HG03064 (cell line): ENCODE data around the gene CFAP210.
"Not testable (repeated sequence)": the region's sequence is repeated elsewhere in the genome, so short reads cannot be mapped to it uniquely, and the experiment has no call there.

Source experiments
- ATAC-seq: cut with Tn5 transposase; IDR thresholded peaks from one replicate; pipeline ENCODE4 v1.9.1; 2021; ENCODE audit warnings: low read depth; ENCODE audit not compliant: unreplicated experiment

The CFAP210 gene

DNA sequence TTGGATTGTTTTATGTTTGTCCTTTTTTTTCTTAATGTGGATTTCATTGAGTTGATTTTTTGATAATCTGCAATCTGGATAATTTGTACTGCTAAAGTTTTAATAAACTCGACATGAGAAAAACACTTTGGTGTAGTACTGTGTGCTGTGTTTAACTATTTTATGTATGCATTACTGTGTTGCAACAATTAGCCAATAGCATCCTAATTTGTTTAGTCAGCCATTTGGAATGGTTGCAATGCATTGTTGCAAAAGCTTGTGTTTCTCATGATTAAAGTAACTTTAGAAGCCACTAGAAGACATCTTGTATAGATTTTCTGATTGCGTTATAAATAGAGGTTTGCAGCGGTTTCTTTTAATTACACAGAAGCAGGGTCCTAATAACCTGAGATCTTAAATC is 56.6 kb downstream of the CFAP210 start:
- no peak for ATAC-seq

DNA sequence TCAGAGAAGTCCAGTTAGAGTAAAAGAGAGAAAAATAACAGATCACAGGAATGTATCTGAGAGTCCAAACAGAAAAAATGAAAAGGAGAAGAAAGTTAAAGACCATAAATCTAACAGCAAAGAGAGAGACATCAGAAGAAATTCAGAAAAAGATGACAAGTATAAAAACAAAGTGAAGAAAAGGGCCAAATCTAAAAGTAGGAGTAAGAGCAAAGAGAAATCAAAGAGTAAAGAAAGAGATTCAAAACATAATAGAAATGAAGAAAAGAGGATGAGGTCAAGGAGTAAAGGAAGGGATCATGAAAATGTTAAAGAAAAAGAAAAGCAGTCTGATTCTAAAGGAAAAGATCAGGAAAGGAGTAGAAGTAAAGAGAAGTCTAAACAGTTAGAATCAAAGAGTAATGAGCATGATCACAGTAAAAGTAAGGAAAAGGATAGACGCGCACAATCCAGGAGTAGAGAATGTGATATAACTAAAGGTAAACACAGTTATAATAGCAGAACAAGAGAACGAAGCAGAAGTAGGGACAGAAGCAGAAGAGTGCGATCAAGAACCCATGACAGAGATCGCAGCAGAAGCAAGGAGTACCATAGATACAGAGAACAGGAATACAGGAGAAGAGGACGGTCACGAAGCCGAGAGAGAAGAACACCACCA is 57.6 kb downstream of the CFAP210 start:
- ATAC-seq = no peak

DNA sequence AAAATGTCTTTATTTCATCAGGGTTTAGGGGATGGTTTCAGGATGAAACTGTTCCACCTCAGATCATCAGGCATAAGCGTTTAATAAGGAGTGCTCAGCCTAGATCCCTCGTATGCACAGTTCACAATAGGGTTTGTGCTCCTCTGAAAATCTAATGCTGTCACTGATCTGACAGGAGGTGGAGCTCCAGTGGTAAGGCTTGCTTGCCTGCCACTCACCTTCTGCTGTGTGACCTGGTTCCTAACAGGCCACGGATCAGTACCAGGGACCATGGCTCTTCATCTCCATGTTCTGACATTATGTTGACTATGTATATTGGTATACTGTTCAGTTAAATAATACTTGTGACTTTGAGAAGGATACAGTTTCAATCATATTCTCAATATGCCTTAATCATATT is 68.4 kb downstream of the CFAP210 start:
- no peak for ATAC-seq

DNA sequence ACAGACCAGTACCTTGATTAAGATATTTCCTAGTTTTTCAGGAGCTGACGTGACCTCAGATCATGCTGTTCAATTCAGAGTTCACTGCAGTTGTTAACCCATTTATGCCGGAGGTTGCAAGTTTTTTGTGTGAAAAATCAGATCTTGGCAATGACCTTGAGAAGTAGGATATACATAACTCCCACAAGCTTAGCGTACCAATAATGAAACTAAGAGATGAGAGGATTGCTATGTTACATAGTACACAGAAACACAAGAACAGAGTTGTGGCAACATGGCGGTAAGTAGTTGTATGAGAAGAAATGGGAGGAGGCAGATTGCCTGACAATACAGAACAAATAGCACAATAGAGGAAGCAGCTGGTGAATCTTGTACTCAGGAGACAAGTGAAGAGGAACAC is 71.0 kb downstream of the CFAP210 start:
- ATAC-seq = no peak

DNA sequence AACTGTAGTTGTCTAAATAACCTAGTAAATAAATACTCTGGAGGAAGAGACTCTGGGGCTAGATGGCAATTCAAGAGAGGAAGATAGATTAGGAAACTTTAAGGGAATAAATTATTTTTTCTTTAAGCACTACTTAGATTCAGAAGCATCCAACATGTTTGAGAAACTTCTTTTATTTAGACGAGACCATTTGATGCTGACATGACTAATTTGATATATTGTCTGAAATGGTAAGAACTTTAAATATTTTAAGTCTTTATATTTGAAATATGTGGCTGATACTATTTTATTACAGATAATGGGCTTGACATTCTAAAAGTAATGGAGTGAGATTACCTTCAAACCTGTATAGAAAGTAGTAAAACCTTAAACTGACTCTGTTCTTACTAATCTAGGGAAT is 73.7 kb downstream of the CFAP210 start:
- ATAC-seq = no peak

DNA sequence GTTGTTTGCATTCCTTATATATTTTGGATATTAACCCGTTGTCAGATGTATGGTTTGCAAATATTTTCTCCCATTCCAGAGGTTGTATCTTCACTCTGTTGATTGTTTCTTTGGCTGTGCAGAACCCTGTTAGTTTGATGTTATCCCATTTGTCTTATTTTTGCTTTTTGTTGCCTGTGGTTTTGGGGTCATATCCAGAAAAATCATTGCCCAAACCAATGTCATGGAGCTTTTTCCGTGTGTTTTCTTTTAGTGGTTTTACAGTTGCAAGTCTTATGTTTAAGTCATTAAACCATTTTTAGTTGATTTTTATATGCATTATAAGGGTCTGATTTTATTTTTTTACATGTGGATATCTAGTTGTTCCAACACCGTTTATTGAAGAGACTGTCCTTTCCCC is 74.3 kb downstream of the CFAP210 start:
- ATAC-seq = no peak

DNA sequence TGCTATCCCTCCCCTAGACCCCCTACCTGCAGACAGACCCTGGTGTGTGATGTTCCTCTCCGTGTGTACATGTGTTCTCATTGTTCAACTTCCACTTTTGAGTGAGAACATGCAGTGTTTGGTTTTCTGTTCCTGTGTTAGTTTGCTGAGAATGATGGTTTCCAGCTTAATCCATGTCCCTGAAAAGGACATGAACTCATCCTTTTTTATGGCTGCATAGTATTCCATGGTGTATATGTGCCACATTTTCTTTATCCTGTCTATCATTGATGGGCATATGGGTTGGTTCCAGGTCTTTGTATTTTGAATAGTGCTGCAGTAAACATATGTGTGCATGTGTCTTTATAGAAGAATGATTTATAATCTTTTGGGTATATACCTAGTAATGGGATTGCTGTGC is 78.2 kb downstream of the CFAP210 start:
- ATAC-seq = not testable (repeated sequence)

DNA sequence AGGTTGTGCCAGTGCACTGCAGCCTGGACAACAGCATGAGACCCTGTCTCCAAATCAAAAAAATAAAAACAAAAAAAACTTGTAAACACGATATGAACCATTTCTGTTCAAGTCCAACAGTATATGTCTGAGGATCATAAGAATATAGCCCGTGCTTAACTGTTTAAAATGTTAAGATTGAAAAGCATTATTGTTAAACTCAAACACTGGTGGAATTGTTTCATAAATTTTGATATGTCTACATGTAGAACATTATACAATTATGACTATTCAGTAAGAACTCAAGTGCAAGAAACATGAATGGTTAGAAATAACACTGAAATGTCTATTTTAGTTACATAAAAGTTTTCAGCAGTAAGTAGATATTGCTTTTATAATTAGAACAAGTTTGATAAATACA is 80.3 kb downstream of the CFAP210 start:
- ATAC-seq = no peak

DNA sequence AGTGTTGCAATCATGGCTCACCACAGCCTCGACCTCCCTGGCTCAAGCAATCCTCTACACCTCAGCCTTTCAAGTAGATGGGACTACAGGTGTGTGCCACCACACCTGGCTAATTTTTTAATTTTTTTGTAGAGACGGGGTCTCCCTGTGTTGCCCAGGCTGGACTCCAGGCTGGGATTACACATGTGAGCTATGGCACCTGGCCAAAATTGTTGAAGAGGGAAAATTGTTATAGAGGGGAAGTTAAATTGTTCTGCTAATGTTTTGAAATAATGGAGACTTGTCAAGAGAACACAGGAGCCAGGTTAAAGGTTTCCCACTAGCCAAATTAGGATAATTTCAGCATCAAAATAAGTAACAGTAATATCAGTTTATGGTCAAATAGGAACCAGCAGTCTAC is 84.9 kb downstream of the CFAP210 start:
- no peak for ATAC-seq

DNA sequence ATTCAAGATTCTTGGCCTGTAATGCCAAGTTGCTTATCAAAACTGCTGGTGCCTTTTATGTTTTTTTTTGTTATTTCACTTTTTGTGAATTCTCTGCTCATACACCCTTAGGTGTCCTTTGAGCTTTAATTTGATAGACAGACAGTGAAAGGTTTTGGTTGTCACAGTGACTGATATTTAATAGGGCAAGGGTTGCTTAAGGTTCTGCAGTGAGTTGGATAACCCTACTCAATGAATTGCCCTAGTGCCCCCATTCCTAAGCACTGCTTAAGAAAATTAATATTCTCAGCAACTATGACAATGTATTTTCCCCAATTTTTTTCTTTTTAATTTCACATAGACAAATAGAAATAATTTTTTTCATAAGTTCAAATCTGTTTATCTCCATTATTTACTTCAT is 94.6 kb downstream of the CFAP210 start:
- no peak for ATAC-seq

DNA sequence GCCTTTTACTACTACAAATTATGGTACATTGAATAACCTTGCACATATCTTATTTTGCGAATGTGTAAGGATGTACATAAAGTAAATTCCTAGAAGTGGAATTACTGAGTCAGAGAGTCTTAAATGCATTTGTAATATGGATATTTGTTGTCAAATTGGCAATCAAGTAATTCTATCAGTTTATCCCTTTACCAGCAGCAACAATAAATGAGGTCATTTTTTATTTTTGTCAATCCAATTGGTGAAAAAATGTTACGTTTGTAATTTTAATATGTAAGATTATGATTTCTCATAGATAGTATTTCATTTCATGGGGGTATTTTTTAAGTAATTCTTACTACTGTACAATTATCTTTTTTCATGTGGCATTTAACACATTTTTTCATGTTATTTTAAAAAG is 95.2 kb downstream of the CFAP210 start:
- no peak for ATAC-seq

DNA sequence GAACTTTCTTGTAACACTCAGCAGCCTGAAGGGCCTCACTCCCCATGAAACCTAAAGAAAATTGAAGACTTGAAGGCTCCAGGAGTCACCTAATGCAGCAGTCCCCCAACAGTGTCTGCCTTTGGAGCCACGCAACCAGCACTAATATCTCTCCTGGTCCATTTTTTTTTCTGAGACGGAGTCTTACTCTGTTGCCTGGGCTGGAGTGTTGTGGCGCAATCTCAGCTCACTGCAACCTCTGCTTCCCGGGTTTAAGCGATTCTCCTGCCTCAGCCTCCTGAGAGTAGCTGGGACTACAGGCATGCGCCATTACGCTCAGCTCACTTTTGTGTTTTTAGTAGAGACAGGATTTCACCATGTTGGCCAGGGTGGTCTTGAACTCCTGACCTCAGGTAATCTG is 97.7 kb downstream of the CFAP210 start:
- ATAC-seq = not testable (repeated sequence)
